Body of pancreas (tissue), 4 donors: ENCODE measurements around the gene PPWD1. TPM values are rescaled to one million over a fixed set of nuclear protein-coding genes. Genes with fewer than 3 reads are reported as not detected.

Experiments used
- ATAC-seq: fragments of 150-250 bp; one replicate; pipeline ENCODE4 v1.9.1; 2016
- DNase-seq, 4 donors: peaks; one replicate each; pipeline ENCODE4 v3.0.0-alpha.2; 2019
- H3K27ac ChIP-seq, 4 donors: fragments of 200-600 bp; sonication (generic); 1 replicate in 3 of 4; 2 replicates in 1 of 4; pipeline versions ENCODE4 v1.5.1 to v1.6.1; 2016 to 2019; ENCODE audit warnings: mild to moderate bottlenecking in 1 of 4, mixed read lengths in 1 of 4, moderate library complexity in 1 of 4
- H3K27me3 ChIP-seq, 2 donors: fragments of 200-600 bp; sonication (generic); one replicate each; pipeline ENCODE4 v1.6.0; 2016; ENCODE audit warnings: mild to moderate bottlenecking in 1 of 2
- H3K36me3 ChIP-seq, 2 donors: fragments of 200-600 bp; sonication (generic); replicated peaks in 1 of 2; 2 replicates each; pipeline ENCODE4 v1.5.1; 2016; ENCODE audit warnings: low read depth in 2 of 2; ENCODE audit not compliant: insufficient read depth in 1 of 2
- H3K4me1 ChIP-seq: fragments of 200-600 bp; sonication (generic); one replicate; pipeline ENCODE4 v1.6.0; 2016
- H3K4me3 ChIP-seq, 2 donors: fragments of 200-600 bp; sonication (generic); 1 replicate in 1 of 2; 2 replicates in 1 of 2; pipeline ENCODE4 v1.5.1; 2016 to 2019
- H3K9me3 ChIP-seq, 3 donors: fragments of 200-600 bp; sonication (generic); 1 replicate in 2 of 3; 2 replicates in 1 of 3; pipeline ENCODE4 v1.5.1; 2016
- CTCF ChIP-seq, 7 experiments: fragments of 450-650 bp in 4 of 7; fragments of 200-600 bp in 3 of 7; sonication (generic) in 3 of 7; IDR thresholded peaks; one replicate each; pipeline ENCODE4 v1.5.1; 2016 to 2019; ENCODE audit warnings: antibody characterized with exemption in 7 of 7
- POLR2A ChIP-seq, 3 donors: fragments of 450-650 bp; IDR thresholded peaks; one replicate each; pipeline ENCODE4 v1.6.1; 2016; ENCODE audit warnings: antibody characterized with exemption in 3 of 3, mild to moderate bottlenecking in 2 of 3
- WGBS, 2 donors: methylation state at CpG; one replicate each; pipeline ENCODE4 v1.1.5; 2017; 5-methylcytosine and 5-hydroxymethylcytosine counted together
- intact Hi-C: fragments of 100-400 bp; cut with DNase I; formaldehyde crosslinking; loops from one replicate; pipeline ENCODE4 v1.15.1; 2023
- total RNA-seq, 2 donors: library from RNA; depleted of rRNA; stranded (reverse); fragments of >200 nt; gene quantifications; one replicate each; pipeline ENCODE4 v1.1.0, GENCODE V29; 2016

Gene PPWD1
- total RNA-seq, 2 donors from 2014 or later, result 19.1 to 38.7 TPM

GRCh38 chr5:65539827-65540226 lies 23.3 kb upstream of the PPWD1 start:
- no peak overlapping the region for H3K27ac ChIP-seq
- intact Hi-C loops, result no loop called here
- no peaks in the 10 kb centered on the region for H3K9me3 ChIP-seq
- H3K4me1 ChIP-seq, result no peaks in the 10 kb centered on the region
- no peak overlapping the region for H3K4me3 ChIP-seq
- no peak for ATAC-seq
- no peaks in the 10 kb centered on the region for H3K36me3 ChIP-seq
- no peaks in the 10 kb centered on the region for H3K27me3 ChIP-seq
- TF ChIP-seq POLR2A (IDR thresholded peaks at IDR 0.05) (no peak), CTCF (IDR thresholded peaks at IDR 0.05) (no peak)
- DNase-seq, result no peak

- no peaks in the 10 kb centered on the region for H3K27me3 ChIP-seq
- no peak overlapping the region for H3K4me3 ChIP-seq
- ATAC-seq (no peak), DNase-seq (no peak)
- H3K9me3 ChIP-seq, result no peaks in the 10 kb centered on the region
- no peaks in the 10 kb centered on the region for H3K36me3 ChIP-seq
- intact Hi-C loops, result no loop called here
- no peaks in the 10 kb centered on the region for H3K4me1 ChIP-seq
- 92 to 93% methylated on average over 4 of the region's 4 CpGs for WGBS, 2 donors
- TF ChIP-seq POLR2A (IDR thresholded peaks at IDR 0.05), result no peak
- TF ChIP-seq CTCF (IDR thresholded peaks at IDR 0.05), result no peak
- no peak overlapping the region for H3K27ac ChIP-seq
These were observed 18.6 kb upstream of the PPWD1 start for GRCh38 chr5:65544473-65544872.

- H3K9me3 ChIP-seq, result no peaks in the 10 kb centered on the region
- no peak for ATAC-seq
- WGBS, 2 donors, result 83 to 90% methylated on average over 5 of the region's 5 CpGs
- H3K27ac ChIP-seq, result no peak overlapping the region
- no peak for TF ChIP-seq POLR2A (IDR thresholded peaks at IDR 0.05)
- no peak for TF ChIP-seq CTCF (IDR thresholded peaks at IDR 0.05)
- H3K36me3 ChIP-seq, result no peaks in the 10 kb centered on the region
- DNase-seq, result no peak
- H3K4me1 ChIP-seq, result no peaks in the 10 kb centered on the region
- no peak overlapping the region for H3K4me3 ChIP-seq
- no peaks in the 10 kb centered on the region for H3K27me3 ChIP-seq
- intact Hi-C loops, result no loop called here
These were observed 17.0 kb upstream of the PPWD1 start for GRCh38 chr5:65546141-65546540.

GRCh38 chr5:65548281-65548680 lies 14.8 kb upstream of the PPWD1 start:
- Histone ChIP-seq H3K36me3 (no peaks in the 10 kb centered on the region), H3K27me3 (no peaks in the 10 kb centered on the region), H3K9me3 (no peaks in the 10 kb centered on the region), H3K4me1 (no peaks in the 10 kb centered on the region), H3K4me3 (no peak overlapping the region), H3K27ac (no peak overlapping the region)
- no peak for TF ChIP-seq CTCF (IDR thresholded peaks at IDR 0.05)
- no peak for TF ChIP-seq POLR2A (IDR thresholded peaks at IDR 0.05)
- no peak for DNase-seq
- ATAC-seq, result no peak
- intact Hi-C loops, result no loop called here
- WGBS, 2 donors, result 87 to 91% methylated on average over 7 of the region's 7 CpGs

GRCh38 chr5:65553941-65554340 lies 9.2 kb upstream of the PPWD1 start:
- Histone ChIP-seq H3K27ac (no peak overlapping the region), H3K36me3 (no peaks in the 10 kb centered on the region), H3K4me1 (no peaks in the 10 kb centered on the region), H3K9me3 (no peaks in the 10 kb centered on the region), H3K4me3 (no peak overlapping the region), H3K27me3 (no peaks in the 10 kb centered on the region)
- 74 to 80% methylated on average over 5 of the region's 5 CpGs for WGBS, 2 donors
- ATAC-seq, result no peak
- DNase-seq, result no peak
- intact Hi-C loops, result no loop called here
- TF ChIP-seq POLR2A (IDR thresholded peaks at IDR 0.05), result no peak
- TF ChIP-seq CTCF (IDR thresholded peaks at IDR 0.05), result no peak
